Measurements from ENCODE around the gene GOLT1A. TPM values are rescaled to one million over a fixed set of nuclear protein-coding genes. Genes with fewer than 3 reads are reported as not detected.

GOLT1A gene
- total RNA-seq, 1 experiment from 2014 or later = 0.49 TPM

DNA sequence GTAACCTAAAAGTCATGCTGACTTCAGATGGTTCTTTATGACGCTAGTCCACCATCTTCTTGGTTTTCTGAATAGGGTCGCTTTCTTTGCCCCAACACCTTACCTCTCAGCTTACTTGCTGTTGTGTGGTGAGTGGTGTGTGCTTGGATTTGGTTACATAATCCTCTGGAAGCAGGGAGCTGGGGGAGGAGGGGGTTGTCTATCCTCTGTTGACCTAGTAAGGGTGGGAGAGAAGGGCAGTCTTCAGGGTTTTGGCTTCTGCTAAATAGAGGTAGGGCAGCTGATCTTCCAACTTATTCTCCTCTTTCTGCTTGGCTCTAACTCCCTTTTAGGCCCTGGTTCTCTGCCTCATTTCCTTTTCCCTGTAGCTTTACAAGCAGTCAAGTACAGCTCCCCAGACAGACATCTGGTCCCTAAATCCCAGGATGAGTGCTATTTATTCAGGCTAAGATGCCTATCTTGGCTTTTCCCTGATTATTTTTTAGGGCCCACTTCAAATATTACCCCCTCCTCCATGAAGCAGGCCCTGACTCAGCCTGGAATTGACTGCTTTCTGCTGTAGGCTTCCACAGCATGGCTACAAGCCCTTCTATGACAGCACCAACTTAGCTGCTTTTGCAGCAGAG, 41.3 kb downstream of the GOLT1A start:
- no peak for ATAC-seq
- Histone ChIP-seq H3K36me3 (ENCODE audit: control insufficient read depth, insufficient read depth, low read length) (no peaks in the 10 kb centered on the region), H3K4me1 (ENCODE audit: control insufficient read depth, insufficient read depth, low read length) (no peaks in the 10 kb centered on the region), H3K27me3 (ENCODE audit: control insufficient read depth, insufficient read depth, low read length) (peaks cover 9% of the 10 kb centered on the region; the same call in 1 of the 2 replicates), H3K27ac (ENCODE audit: low read length) (no peak overlapping the region), H3K9me3 (ENCODE audit: control insufficient read depth, insufficient read depth, low read depth, low read length) (peaks cover 11% of the 10 kb centered on the region; the same call in 1 of the 2 replicates), H3K4me3 (ENCODE audit: low read depth in 2 of 2, low read length in 2 of 2) (no peak overlapping the region)
- TF ChIP-seq, protein P1, sequence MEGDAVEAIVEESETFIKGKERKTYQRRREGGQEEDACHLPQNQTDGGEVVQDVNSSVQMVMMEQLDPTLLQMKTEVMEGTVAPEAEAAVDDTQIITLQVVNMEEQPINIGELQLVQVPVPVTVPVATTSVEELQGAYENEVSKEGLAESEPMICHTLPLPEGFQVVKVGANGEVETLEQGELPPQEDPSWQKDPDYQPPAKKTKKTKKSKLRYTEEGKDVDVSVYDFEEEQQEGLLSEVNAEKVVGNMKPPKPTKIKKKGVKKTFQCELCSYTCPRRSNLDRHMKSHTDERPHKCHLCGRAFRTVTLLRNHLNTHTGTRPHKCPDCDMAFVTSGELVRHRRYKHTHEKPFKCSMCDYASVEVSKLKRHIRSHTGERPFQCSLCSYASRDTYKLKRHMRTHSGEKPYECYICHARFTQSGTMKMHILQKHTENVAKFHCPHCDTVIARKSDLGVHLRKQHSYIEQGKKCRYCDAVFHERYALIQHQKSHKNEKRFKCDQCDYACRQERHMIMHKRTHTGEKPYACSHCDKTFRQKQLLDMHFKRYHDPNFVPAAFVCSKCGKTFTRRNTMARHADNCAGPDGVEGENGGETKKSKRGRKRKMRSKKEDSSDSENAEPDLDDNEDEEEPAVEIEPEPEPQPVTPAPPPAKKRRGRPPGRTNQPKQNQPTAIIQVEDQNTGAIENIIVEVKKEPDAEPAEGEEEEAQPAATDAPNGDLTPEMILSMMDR (IDR thresholded peaks at IDR 0.05) = no peak
- no peak for TF ChIP-seq TCF7L2 (IDR thresholded peaks at IDR 0.05; ENCODE audit: low read depth, low read length)
- TF ChIP-seq SIN3A (IDR thresholded peaks at IDR 0.05; ENCODE audit: borderline replicate concordance, insufficient read depth, low read depth, low read length) = no peak
- TF ChIP-seq, protein P2, sequence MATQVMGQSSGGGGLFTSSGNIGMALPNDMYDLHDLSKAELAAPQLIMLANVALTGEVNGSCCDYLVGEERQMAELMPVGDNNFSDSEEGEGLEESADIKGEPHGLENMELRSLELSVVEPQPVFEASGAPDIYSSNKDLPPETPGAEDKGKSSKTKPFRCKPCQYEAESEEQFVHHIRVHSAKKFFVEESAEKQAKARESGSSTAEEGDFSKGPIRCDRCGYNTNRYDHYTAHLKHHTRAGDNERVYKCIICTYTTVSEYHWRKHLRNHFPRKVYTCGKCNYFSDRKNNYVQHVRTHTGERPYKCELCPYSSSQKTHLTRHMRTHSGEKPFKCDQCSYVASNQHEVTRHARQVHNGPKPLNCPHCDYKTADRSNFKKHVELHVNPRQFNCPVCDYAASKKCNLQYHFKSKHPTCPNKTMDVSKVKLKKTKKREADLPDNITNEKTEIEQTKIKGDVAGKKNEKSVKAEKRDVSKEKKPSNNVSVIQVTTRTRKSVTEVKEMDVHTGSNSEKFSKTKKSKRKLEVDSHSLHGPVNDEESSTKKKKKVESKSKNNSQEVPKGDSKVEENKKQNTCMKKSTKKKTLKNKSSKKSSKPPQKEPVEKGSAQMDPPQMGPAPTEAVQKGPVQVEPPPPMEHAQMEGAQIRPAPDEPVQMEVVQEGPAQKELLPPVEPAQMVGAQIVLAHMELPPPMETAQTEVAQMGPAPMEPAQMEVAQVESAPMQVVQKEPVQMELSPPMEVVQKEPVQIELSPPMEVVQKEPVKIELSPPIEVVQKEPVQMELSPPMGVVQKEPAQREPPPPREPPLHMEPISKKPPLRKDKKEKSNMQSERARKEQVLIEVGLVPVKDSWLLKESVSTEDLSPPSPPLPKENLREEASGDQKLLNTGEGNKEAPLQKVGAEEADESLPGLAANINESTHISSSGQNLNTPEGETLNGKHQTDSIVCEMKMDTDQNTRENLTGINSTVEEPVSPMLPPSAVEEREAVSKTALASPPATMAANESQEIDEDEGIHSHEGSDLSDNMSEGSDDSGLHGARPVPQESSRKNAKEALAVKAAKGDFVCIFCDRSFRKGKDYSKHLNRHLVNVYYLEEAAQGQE (IDR thresholded peaks at IDR 0.05; ENCODE audit: insufficient read depth in 1 of 2, low read depth in 2 of 2, low read length in 1 of 2) = no peak
- ChIA-PET POLR2A (interaction anchor here (0.5 kb wide), 1 partner anchor 200 kb away, joined by 5 read pairs; no protein-coding TSS in a partner anchor), CTCF (no interaction called here)
- intact Hi-C loops (cut with micrococcal nuclease; ENCODE audit: unreplicated experiment) = no loop called here
- in situ Hi-C loops (cut with HindIII; ENCODE audit: low pct_unique_long_range_greater_than_20kb, low sequenced_read_pairs) = no loop called here
- no peak for DNase-seq (ENCODE audit: low read depth, low spot score)
- no TSS peak for BruUV-seq (replicated peaks)

DNA sequence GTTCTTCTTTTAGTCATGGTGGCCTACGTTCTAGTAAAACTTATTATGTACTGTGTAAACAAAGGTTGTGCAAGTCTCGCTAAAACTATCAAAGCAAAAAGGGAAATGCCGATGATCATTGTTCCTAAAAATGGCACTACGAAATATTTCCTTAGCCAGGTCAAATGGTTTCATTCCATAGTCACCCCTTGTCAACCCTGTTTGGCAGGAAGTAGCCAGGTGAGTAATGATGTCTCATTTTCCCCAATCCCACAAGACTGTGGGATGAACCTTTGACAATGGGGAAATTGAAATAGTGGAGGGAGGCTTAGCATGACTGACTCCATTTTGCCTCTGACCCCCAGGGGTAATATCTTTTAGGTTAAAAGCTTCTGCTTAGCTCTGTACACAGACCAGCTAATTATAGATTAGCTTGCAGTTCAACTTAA, 42.0 kb downstream of the GOLT1A start:
- no TSS peak for BruUV-seq (replicated peaks)
- POLR2A ChIA-PET = no interaction called here
- Histone ChIP-seq H3K4me3 (ENCODE audit: low read depth in 2 of 2, low read length in 2 of 2) (no peak overlapping the region), H3K36me3 (ENCODE audit: control insufficient read depth, insufficient read depth, low read length) (no peaks in the 10 kb centered on the region), H3K4me1 (ENCODE audit: control insufficient read depth, insufficient read depth, low read length) (no peaks in the 10 kb centered on the region), H3K27ac (ENCODE audit: low read length) (no peak overlapping the region), H3K9me3 (ENCODE audit: control insufficient read depth, insufficient read depth, low read depth, low read length) (peaks cover 11% of the 10 kb centered on the region; the same call in 1 of the 2 replicates), H3K27me3 (ENCODE audit: control insufficient read depth, insufficient read depth, low read length) (0 out of 2 replicates have a peak, but pooled peaks cover 6% of the 10 kb centered on the region)
- intact Hi-C loops (cut with micrococcal nuclease; ENCODE audit: unreplicated experiment) (no loop called here), in situ Hi-C loops (cut with HindIII; ENCODE audit: low pct_unique_long_range_greater_than_20kb, low sequenced_read_pairs) (no loop called here)
- TF ChIP-seq, protein P2 (IDR thresholded peaks at IDR 0.05; ENCODE audit: insufficient read depth in 1 of 2, low read depth in 2 of 2, low read length in 1 of 2) = no peak
- TF ChIP-seq TCF7L2 (IDR thresholded peaks at IDR 0.05; ENCODE audit: low read depth, low read length) (no peak), SIN3A (IDR thresholded peaks at IDR 0.05; ENCODE audit: borderline replicate concordance, insufficient read depth, low read depth, low read length) (no peak), POLR2AphosphoS5 (IDR thresholded peaks at IDR 0.05; ENCODE audit: low read depth, low read length) (no peak)
- TF ChIP-seq, protein P1 (IDR thresholded peaks at IDR 0.05) = no peak
- peak; percentile 71 for DNase-seq (ENCODE audit: low read depth, low spot score)
- ATAC-seq = no peak; the same call in 1 of the 2 replicates
- CTCF ChIA-PET = no interaction called here
